Amygdala (tissue), 56 donors: ENCODE measurements around the gene USP17L21.
"Not testable (repeated sequence)": the region's sequence is repeated elsewhere in the genome, so short reads cannot be mapped to it uniquely, and the experiment has no call there.

Source experiments
- DNase-seq, 56 donors: peaks; one replicate each; lab custom pipeline; 2025; lab: John Stamatoyannopoulos, UW

Gene USP17L21

GRCh38 chr4:9262572-9262971 lies at the start of gene USP17L21:
USP17L21 (plus strand) TSS chr4:9262872; CDS start chr4:9262872, 0 bp downstream.
- DNase-seq: not testable (repeated sequence)

DNA sequence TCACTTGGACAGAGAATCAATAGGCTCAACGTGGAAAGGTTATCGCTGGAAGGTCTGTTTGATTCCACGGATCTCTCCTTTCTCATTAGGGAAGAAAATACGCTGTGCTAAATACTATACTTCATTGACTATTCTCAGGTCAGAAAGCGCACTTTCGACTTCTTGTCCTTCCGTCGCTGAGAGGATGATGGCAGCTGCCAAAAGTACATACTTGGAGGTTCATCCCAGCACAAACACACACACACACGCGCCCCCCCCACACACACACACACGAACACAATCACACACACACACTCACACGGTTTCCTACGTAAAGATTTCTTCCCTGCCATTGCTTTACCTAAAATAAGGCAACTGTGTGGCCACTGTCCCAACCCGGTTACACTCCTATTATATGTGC lies 48.0 kb upstream of the USP17L21 start:
- not testable (repeated sequence) for DNase-seq

DNA sequence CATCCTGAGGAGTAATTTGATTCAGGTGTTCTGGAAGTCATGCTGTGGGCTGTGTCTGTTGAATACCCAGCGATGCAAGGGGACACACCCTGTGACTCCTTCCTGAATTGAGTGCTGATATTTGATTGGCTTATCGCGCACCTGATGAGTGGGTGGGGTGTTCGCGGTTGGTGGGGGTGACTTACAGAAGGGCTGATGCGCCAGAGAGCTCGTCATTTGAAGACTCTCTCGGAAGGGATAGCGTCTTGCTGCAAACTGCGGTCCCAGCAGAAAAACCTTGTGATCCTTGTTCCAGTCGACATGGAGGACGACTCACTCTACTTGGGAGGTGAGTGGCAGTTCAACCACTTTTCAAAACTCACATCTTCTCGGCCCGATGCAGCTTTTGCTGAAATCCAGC lies 47.6 kb upstream of the USP17L21 start, which contains the start of gene USP17L11:
Gene USP17L11, plus strand, starts transcription at position 301 of the 400 bp plus-strand sequence. Its CDS starts 0 bp downstream, at position 301.
- DNase-seq: not testable (repeated sequence)

GRCh38 chr4:9219852-9220251 lies 42.8 kb upstream of the USP17L21 start, which contains the start of gene USP17L12:
USP17L12 (plus strand) TSS chr4:9220152; CDS start chr4:9220152, 0 bp downstream.
- not testable (repeated sequence) for DNase-seq

DNA sequence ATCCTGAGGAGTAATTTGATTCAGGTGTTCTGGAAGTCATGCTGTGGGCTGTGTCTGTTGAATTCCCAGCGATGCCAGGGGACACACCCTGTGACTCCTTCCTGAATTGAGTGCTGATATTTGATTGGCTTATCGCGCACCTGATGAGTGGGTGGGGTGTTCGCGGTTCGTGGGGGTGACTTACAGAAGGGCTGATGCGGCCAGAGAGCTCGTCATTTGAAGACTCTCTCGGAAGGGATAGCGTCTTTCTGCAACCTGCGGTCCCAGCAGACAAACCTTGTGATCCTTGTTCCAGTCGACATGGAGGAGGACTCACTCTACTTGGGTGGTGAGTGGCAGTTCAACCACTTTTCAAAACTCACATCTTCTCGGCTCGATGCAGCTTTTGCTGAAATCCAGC lies 38.1 kb upstream of the USP17L21 start, which contains the start of gene USP17L13:
Gene USP17L13, plus strand, starts transcription at position 301 of the 400 bp plus-strand sequence. Its CDS starts 0 bp downstream, at position 301.
- not testable (repeated sequence) for DNase-seq

DNA sequence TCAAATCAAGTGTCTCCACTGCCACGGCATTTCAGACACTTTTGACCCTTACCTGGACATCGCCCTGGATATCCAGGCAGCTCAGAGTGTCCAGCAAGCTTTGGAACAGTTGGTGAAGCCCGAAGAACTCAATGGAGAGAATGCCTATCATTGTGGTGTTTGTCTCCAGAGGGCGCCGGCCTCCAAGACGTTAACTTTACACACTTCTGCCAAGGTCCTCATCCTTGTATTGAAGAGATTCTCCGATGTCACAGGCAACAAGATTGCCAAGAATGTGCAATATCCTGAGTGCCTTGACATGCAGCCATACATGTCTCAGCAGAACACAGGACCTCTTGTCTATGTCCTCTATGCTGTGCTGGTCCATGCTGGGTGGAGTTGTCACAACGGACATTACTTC lies 32.4 kb upstream of the USP17L21 start:
- DNase-seq: not testable (repeated sequence)

DNA sequence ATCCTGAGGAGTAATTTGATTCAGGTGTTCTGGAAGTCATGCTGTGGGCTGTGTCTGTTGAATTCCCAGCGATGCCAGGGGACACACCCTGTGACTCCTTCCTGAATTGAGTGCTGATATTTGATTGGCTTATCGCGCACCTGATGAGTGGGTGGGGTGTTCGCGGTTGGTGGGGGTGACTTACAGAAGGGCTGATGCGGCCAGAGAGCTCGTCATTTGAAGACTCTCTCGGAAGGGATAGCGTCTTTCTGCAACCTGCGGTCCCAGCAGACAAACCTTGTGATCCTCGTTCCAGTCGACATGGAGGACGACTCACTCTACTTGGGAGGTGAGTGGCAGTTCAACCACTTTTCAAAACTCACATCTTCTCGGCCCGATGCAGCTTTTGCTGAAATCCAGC lies 28.6 kb upstream of the USP17L21 start, which contains the start of gene USP17L15:
Gene USP17L15, plus strand, starts transcription at position 301 of the 400 bp plus-strand sequence. Its CDS starts 0 bp downstream, at position 301.
- not testable (repeated sequence) for DNase-seq

DNA sequence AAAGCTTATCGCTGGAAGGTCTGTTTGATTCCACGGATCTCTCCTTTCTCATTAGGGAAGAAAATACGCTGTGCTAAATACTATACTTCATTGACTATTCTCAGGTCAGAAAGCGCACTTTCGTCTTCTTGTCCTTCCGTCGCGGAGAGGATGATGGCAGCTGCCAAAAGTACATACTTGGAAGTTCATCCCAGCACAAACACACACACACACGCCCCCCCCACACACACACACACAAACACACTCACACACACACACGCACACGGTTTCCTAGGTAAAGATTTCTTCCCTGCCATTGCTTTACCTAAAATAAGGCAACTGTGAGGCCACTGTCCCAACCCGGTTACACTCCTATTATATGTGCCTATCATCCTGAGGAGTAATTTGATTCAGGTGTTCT lies 24.2 kb upstream of the USP17L21 start:
- not testable (repeated sequence) for DNase-seq

- DNase-seq: not testable (repeated sequence)
These were observed 19.1 kb upstream of the USP17L21 start, which contains the start of gene USP17L17 for GRCh38 chr4:9243579-9243978. USP17L17 (plus strand) TSS chr4:9243879; CDS start chr4:9243879, 0 bp downstream.

DNA sequence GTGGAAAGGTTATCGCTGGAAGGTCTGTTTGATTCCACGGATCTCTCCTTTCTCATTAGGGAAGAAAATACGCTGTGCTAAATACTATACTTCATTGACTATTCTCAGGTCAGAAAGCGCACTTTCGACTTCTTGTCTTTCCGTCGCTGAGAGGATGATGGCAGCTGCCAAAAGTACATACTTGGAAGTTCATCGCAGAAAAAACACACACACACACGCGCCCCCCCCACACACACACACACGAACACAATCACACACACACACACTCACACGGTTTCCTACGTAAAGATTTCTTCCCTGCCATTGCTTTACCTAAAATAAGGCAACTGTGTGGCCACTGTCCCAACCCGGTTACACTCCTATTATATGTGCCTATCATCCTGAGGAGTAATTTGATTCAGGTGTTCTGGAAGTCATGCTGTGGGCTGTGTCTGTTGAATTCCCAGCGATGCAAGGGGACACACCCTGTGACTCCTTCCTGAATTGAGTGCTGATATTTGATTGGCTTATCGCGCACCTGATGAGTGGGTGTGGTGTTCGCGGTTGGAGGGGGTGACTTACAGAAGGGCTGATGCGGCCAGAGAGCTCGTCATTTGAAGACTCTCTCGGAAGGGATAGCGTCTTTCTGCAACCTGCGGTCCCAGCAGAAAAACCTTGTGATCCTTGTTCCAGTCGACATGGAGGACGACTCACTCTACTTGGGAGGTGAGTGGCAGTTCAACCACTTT lies 14.6 kb upstream of the USP17L21 start, which contains the start of gene USP17L18:
Gene USP17L18, plus strand, starts transcription at position 678 of the 728 bp plus-strand sequence. Its CDS starts 0 bp downstream, at position 678.
- not testable (repeated sequence) for DNase-seq

DNA sequence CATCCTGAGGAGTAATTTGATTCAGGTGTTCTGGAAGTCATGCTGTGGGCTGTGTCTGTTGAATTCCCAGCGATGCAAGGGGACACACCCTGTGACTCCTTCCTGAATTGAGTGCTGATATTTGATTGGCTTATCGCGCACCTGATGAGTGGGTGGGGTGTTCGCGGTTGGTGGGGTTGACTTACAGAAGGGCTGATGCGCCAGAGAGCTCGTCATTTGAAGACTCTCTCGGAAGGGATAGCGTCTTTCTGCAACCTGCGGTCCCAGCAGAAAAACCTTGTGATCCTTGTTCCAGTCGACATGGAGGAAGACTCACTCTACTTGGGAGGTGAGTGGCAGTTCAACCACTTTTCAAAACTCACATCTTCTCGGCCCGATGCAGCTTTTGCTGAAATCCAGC lies 9.6 kb upstream of the USP17L21 start, which contains the start of gene USP17L19:
Gene USP17L19, plus strand, starts transcription at position 301 of the 400 bp plus-strand sequence. Its CDS starts 0 bp downstream, at position 301.
- not testable (repeated sequence) for DNase-seq

DNA sequence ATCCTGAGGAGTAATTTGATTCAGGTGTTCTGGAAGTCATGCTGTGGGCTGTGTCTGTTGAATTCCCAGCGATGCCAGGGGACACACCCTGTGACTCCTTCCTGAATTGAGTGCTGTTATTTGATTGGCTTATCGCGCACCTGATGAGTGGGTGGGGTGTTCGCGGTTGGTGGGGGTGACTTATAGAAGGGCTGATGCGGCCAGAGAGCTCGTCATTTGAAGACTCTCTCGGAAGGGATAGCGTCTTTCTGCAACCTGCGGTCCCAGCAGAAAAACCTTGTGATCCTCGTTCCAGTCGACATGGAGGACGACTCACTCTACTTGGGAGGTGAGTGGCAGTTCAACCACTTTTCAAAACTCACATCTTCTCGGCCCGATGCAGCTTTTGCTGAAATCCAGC lies 4.8 kb upstream of the USP17L21 start, which contains the start of gene USP17L20:
Gene USP17L20, plus strand, starts transcription at position 301 of the 400 bp plus-strand sequence. Its CDS starts 0 bp downstream, at position 301.
- DNase-seq: not testable (repeated sequence)

- not testable (repeated sequence) for DNase-seq
These were observed 4.6 kb downstream of the USP17L21 start, which contains the start of gene USP17L22 for GRCh38 chr4:9267319-9267718. USP17L22 (plus strand) TSS chr4:9267619; CDS start chr4:9267619, 0 bp downstream.

- not testable (repeated sequence) for DNase-seq
These were observed 9.0 kb downstream of the USP17L21 start for GRCh38 chr4:9271719-9272118.
